M059J (cell line): ENCODE data around the gene UGT1A1. TPM values are rescaled to one million over a fixed set of nuclear protein-coding genes. Genes with fewer than 3 reads are reported as not detected.

ENCODE experiments used
- DNase-seq: peaks from one replicate; pipeline ENCODE4 v3.0.0-alpha.2; 2012; ENCODE audit warnings: low read depth
- total RNA-seq: library from RNA; depleted of rRNA; stranded (reverse); fragments of >200 nt; shearing (Covaris generic); gene quantifications from 2 replicates; pipeline ENCODE4 v1.2.3, GENCODE V29; 2014; rRNA removed

UGT1A1 gene
- total RNA-seq, 1 experiment from 2014 or later, result not detected

- DNase-seq, result no peak
These were observed 57.4 kb downstream of the UGT1A1 start for GRCh38 chr2:233817361-233817911.

GRCh38 chr2:233817995-233818638, 58.0 kb downstream of the UGT1A1 start:
- DNase-seq, result no peak

DNA sequence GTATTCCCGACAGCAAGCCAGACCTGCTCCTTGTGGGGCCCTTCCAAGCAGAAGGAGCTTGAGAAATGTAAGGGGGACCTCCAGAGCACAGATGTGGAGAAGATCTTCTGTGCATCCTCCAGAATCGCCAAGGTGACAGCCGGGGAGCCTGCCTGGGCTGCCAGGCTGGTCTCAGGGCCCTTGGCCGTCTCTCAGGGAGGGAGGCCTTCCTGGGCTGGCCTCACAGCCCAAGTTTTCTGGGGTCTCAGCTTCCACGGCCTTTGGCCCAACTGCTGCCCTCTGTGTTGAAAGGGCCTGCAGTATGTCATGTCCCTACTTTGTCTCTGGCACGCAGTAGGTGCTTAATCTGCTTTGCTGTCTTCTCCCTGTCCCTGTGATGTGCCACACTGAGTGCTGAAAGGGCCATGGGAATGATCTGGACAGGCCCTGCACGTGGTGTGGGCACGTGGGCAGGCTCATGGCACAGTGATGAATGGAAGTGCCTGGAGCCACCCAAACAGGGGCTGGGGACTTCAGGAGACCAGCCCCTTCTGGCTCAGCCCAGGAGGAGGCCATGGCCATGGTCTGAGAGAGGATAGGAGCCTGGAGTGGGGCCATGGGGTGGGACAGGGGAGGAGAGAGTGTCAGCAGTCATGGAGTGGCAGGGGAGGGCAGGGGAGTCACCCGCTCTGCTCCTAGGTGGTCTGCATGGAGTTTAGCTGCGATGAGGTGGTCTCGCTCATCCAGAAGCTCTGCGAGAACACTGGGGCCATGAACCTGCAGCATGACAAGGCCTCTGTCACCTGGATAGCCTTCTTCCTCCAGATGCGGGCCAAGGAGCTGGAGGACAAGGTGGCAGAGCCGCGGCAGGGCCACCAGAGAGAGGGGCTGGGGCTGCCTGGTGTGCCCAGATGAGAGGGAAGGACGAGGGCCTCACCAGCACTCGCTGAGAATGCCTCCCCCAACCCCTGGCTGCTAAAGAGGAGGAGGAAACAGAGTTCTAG, 58.9 kb downstream of the UGT1A1 start:
- DNase-seq, result no peak

DNA sequence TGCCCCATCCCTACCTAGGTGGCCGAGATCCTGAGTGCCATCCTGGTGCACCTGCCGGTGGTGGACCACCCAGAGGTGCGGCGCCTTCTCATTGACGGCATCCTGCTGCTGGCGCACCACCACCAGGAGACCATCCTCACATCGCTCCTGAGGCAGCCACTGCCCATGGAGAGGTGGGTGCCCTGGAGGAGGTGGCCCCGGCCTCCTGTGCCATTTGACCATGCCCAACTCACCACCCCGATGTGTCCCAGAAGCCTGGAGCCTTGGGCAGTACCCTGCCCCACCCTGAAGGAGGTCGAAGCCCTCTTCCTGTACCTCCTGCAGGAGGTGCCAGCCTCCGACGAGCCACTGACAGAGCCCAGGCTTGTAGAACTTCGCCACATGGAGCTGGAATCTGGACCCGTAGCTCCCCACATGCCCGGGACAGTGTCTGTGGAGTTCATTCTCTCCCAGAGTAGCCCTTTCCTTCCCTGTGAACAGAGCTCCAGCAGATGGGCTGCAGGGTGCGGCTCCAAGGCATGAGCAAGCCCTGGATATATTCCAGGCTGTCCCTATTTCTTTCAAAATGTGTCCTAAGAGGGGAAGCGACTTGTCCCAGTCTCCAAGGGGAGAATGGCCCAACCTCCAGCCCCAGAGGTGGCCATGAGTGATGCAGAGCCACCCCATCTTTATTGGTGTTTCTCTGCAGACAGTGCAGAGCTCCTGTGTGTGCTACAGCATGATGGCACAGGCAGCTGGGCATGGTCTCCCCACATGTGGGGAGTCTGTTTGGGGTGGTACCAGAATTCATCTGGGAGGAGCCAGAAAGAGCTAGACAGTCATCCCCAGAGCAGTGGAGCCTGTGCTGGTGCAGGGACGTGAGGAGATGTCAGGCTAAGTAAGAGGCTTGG, 60.1 kb downstream of the UGT1A1 start:
- no peak for DNase-seq

DNA sequence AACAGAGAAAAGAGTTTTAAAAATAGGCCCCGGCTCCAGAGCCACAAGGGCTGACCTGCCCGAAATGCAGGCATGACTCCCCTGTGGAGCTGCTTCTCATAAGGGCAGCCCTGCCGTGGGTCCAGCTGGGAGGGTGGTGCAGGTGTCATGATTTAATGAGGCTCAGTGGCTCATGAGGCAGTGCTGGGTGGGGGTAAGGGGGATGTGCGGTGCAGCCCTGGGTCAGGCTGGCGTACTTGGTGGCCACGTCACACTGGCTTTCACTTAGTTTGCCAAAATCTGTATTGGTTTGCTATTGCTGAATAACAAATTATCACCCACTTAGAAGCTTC, 60.7 kb downstream of the UGT1A1 start:
- no peak for DNase-seq

DNA sequence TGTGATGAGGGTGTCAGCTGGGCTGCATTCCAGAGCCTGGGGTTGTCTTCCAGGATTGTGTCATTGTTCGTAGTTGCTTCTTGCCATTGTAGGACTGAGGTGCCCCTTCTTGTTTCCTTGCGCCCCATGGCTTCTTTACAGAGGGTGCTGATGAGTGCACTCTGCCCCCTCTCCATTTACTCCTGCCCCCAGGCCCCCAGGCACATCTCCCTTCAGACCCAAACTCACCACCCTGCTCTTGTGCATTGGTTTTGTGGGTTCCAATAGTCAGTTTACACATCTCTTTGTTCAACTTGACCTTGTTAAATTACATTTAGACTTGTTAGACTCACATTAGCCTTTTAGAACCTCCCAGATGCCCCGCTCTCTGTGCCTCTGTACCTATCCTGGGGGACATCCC, 61.1 kb downstream of the UGT1A1 start:
- DNase-seq, result no peak

DNA sequence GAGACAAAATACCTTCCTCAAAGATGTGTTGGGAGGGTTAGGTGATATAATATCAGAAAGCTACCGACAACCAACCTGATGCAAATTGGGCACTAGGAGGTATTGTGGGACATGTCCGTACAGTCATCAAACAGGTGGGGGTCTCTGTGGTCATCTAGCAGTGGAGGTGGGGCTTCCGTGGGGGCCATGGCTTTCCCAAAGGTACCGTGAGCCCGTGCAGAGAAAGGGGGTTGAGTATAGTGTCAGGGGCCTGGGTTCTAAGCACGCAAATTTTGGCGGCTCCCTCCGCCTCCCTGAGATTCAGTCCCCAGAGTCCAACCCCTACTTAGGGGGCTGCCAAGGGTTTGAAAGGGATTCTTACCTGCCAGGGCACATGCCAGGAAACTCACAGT, 61.6 kb downstream of the UGT1A1 start:
- no peak for DNase-seq

GRCh38 chr2:233822101-233822771, 62.2 kb downstream of the UGT1A1 start:
- no peak for DNase-seq

Other genes with a start within 250 kb of the UGT1A1 start
- 11.8 and 21.2 TPM in 2 replicates for gene USP40, start 193.5 kb upstream of the UGT1A1 start, total RNA-seq
- not detected in 2 replicates for gene UGT1A8, start 142.6 kb upstream of the UGT1A1 start, total RNA-seq
- not detected in 2 replicates for gene UGT1A10, start 123.8 kb upstream of the UGT1A1 start, total RNA-seq
- gene UGT1A9, start 88.4 kb upstream of the UGT1A1 start, total RNA-seq, result 0.07 TPM in 1 of 2 replicates, not detected in the other
- not detected in 2 replicates for gene UGT1A7, start 78.4 kb upstream of the UGT1A1 start, total RNA-seq
- gene UGT1A6, start 67.4 kb upstream of the UGT1A1 start, total RNA-seq, result 0.54 TPM in 1 of 2 replicates, not detected in the other
- not detected in 2 replicates for gene UGT1A5, start 47.4 kb upstream of the UGT1A1 start, total RNA-seq
- not detected in 2 replicates for gene UGT1A4, start 41.5 kb upstream of the UGT1A1 start, total RNA-seq
- gene UGT1A3, start 31.2 kb upstream of the UGT1A1 start, total RNA-seq, result not detected in 2 replicates
- gene MROH2A, start 18.1 kb downstream of the UGT1A1 start, total RNA-seq, result not detected in 2 replicates
- 58.4 and 80.4 TPM in 2 replicates for gene HJURP, start 94.3 kb downstream of the UGT1A1 start, total RNA-seq
- gene TRPM8, start 157.1 kb downstream of the UGT1A1 start, total RNA-seq, result 1.9 and 4.2 TPM in 2 replicates